GM18517 (cell line): ENCODE data around the gene ZFHX2.
"Not testable (repeated sequence)": the region's sequence is repeated elsewhere in the genome, so short reads cannot be mapped to it uniquely, and the experiment has no call there.

ENCODE experiments used
- ATAC-seq: cut with Tn5 transposase; IDR thresholded peaks from one replicate; pipeline ENCODE4 v1.9.1; 2021; ENCODE audit warnings: mild to moderate bottlenecking, moderate library complexity; ENCODE audit not compliant: unreplicated experiment

The ZFHX2 gene

DNA sequence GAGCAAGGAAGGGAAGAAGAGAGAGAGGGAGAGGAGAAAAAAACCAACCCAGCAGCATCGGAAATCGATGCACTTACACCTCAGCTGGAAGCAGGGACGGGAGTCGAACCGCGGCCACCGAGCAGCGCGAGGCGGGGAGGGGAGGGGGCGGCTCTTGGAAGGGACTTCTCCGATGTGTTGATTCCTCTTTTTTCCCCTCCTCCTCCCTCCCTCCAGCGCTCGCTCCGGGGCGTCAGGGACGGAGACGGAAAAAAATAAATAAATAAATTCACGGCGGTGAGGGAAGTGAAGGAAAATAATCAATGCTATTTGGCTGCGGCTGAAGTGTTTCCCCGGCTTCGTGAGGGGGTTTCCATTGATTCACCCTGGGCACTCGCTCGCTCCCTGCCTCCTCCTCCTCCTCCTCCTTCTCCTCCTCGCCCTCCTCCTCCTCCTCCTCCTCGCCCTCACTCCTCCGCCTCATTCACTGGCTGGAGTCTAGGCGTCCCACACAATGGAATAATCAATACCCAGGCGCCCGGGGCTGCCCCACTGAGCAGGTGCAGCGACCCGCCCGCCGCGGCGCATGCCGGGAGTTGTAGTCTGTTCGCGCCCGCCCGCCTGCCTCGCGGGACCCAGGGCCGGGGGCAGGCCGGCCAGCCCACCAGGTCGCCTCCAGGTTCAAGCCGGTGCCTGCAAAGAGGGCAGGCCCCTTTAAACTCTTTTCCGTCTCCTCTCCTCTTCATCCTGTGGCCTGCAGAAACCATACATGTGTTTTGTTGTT, at the start of gene ZFHX2:
Gene ZFHX2 (minus strand): TSS at position 500 of the 763 bp plus-strand sequence. CDS start 16,440 bp downstream, outside the sequence.
- ATAC-seq = no peak

DNA sequence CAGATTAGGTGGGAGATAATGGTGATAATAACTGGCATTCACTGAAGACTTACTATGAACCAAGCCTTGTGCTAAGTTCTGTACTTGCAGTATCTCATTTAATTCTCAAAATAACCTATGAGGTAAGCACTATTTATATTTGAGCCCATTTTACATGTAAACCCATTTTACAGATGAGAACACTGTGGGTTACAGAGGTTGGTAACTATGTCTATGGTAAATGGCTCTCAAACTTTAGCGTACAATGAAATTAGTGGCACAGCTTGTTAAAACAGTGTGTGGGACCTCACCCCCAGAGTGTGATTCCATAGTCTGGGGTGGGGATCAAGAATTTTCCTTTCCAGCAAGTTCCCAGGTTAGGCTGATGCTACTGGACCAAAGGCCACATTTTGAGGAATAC, 49.2 kb upstream of the ZFHX2 start:
- no peak for ATAC-seq

DNA sequence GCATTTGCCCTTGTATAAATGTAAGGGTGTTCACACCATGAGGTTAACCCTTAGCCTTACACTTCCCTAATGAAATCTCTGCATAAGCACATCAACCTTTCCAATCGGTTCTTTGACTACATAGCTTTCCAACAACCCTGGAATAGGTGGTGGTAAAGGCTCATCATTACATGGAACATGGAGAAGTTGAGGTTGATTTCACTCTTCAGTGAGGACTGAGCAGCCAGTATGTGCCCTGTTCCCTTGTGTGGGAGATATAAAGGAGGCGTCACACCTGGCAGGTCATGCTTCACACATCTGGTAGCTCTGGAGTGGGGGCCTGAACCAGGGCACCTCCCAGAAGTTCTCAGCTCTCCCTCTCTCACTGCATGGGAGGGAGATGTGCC, 48.8 kb upstream of the ZFHX2 start:
- no peak for ATAC-seq

DNA sequence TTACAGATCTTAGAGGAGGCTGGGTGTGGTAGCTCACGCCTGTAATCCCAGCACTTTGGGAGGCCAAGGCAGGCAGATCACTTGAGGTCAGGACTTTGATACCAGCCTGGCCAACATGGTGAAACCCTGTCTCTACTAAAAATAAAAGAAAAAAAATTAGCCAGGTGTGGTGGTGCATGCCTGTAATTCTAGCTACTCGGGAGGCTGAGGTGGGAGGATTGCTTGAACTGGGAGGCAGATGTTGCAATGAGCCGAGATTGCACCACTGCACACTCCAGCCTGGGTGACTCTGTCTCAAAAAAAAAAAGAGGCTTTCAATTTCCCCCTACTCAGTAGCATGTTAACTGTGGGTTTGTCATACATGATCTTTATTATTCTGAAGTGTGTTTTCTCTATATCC, 42.6 kb upstream of the ZFHX2 start:
- not testable (repeated sequence) for ATAC-seq

- no peak for ATAC-seq
Observed at GRCh38 chr14:23590198-23590597, 38.6 kb upstream of the ZFHX2 start.

- ATAC-seq = no peak
Observed at GRCh38 chr14:23589606-23590005, 38.0 kb upstream of the ZFHX2 start.

DNA sequence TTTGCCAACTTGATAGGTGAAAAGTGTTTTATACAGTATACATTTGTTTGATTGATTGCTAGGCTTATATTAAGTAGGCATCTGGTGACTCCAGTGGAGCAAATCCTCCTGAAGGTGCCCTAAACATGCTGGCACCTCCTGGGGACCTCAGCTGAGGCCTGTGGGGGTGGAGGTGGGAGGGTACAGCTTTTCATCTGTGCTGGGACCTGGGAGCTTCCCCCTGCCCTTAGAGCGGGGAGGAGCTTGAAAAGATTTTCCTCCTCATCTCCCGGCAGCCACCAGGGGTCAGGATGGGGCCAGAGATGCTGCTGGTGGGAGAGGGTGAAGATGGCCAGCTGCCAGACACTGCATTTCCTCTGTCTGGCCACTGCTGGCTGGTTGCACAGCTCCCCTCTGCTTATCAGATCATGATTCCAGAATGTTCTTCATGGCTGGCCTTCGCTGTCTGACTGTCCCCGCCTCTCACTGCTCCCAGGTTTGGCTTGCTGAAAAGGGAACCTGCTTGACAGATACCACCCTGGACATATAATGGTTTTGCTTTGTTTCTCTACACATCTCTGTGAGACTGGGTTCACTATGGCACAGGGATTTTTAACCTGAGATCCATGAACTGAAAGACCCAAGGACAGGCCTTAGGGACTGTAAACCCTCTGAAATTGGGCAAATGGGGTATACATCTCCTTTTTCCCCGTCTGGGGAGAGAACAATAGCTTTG, 37.5 kb upstream of the ZFHX2 start:
- peak; percentile 92 for ATAC-seq

GRCh38 chr14:23584527-23585203, 33.1 kb upstream of the ZFHX2 start:
- not testable (repeated sequence) for ATAC-seq

GRCh38 chr14:23583761-23584526, 32.4 kb upstream of the ZFHX2 start:
- not testable (repeated sequence) for ATAC-seq

GRCh38 chr14:23582906-23583760, 31.6 kb upstream of the ZFHX2 start:
- ATAC-seq = no peak

DNA sequence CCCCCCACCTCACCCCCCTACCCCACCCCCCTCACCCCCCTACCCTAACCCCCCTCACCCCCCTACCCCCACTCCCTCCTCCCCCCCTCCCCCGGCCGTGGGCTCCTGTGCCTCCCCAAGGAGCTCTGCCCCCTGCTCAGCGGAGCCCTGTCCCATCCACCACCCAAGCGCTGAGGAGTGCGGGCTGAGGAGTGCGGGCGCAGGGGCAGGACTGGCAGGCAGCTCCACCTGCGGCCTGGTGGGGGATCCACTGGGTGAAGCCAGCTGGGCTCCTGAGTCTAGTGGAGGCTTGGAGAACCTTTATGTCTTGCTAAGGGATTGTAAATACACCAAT, 29.4 kb upstream of the ZFHX2 start:
- no peak for ATAC-seq

DNA sequence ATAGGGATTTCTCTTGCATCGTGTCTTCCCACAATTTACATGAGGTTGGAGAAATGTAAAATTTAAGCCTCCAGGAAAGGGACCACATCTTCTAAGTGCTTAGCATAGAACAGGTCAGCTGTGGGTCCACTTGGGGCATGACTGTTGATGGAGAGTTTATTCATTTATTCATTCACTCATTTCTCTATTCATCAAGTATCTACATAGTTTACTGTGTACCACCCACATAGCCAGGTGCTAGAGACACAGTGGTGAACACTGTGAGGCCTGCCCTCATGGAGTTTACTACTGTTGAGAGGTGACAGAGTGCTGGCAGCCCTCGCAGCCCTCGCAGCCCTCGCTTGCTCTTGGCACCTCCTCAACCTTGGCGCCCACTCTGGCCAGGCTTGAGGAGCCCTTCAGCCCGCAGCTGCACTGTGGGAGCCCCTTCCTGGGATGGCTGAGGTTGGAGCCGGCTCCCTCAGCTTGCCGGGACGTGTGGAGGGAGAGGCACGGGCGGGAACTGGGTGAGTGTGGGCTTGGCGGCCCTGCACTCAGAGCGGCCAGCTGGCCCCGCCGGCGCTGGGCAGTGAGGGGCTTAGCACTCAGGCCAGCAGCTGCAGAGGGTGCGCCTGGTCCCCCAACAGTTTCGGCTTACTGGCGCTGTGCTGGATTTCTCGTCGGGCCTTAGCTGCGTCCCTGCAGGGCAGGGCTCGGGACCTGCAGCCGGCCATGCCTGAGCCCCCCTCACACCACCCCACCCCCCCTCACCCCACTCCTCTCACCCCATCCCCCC, 28.8 kb upstream of the ZFHX2 start:
- ATAC-seq = no peak

GRCh38 chr14:23579739-23580138, 28.2 kb upstream of the ZFHX2 start:
- no peak for ATAC-seq

- no peak for ATAC-seq
Observed at GRCh38 chr14:23579311-23579630, 27.7 kb upstream of the ZFHX2 start.

- ATAC-seq = no peak
Observed at GRCh38 chr14:23578560-23579310, 27.2 kb upstream of the ZFHX2 start, which contains the start of gene JPH4. Gene JPH4 (minus strand): TSS chr14:23578790. CDS start chr14:23577453, 1,337 bp downstream.

GRCh38 chr14:23577710-23578392, 26.3 kb upstream of the ZFHX2 start:
- no peak for ATAC-seq

- no peak for ATAC-seq
Observed at GRCh38 chr14:23577004-23577681, 25.6 kb upstream of the ZFHX2 start.
